LHCN-M2 (cell line): ENCODE results near the gene RNF34. TPM values are rescaled to one million over a fixed set of nuclear protein-coding genes. Genes with fewer than 3 reads are reported as not detected.
A peak's percentile ranks its signal among the peaks of the same experiment; 100 is the strongest.

Experiments used
- DNase-seq: peaks from one replicate; pipeline ENCODE4 v3.0.0-alpha.2; 2012; ENCODE audit warnings: low read depth
- total RNA-seq: library from RNA; depleted of rRNA; stranded (reverse); fragments of >200 nt; gene quantifications from 2 replicates; pipeline ENCODE4 v1.2.3, GENCODE V29; 2014

RNF34 gene
- total RNA-seq, 1 experiment from 2014 or later, result 59.9 TPM

- no peak for DNase-seq
Observed at GRCh38 chr12:121436706-121437105, 36.8 kb downstream of the RNF34 start.

DNA sequence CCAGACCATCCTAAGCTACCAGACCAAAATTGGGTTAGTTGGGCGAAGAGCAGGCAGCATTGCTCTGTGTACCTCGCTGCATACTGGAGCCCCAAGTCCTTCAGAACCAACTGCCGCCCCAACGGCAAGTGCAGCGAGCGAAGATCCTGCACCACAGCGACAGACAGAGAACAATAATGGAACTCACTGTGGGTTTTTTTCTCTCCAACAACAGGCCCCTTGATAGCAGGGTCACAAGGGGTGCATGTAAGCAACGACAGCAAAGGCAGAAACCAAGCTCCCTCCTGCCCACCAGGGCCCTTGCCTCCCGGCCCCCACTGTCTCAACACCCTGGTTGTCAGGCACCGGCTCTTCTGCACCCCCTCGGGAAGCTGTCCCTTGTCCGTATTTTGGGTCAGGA is 39.0 kb downstream of the RNF34 start:
- DNase-seq, result no peak

DNA sequence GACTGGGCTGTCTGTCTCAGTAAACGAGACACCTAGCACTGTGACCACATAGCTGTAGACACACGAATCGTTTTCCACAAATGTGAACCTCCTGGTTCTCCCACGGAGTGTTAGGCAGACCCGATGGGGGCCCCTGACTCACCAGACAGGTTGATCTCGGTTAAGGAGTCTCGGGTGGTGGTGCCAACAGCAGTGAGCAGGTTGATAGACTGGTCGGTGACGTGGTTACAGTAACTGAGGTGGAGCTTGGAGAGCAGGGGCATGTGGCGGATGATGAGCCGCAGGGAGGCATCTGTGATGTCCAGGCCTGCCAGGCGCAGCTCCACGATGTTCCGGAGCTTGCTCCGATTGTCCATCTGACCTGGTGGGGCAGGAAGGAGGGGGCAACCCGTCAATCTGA is 39.8 kb downstream of the RNF34 start:
- no peak for DNase-seq

DNA sequence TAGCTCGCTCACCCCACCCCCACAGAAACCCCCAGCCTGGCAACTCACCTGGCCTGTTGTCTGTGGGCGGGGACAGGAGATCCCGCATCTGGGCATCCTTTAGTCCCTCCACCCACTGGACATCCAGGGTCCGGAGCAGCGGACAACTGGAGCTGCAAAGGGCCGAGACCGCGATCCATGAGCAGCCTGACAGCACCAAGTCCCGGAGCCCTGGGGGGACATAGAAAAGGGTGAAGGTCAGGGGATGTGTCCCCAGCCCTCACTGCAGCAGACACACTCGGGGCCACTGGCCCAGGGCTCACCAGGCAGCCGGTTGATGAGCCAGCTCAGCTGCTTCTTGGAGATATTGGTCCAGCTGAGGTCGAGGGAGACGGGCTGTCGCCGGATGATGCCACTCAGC is 40.9 kb downstream of the RNF34 start:
- DNase-seq, result no peak

GRCh38 chr12:121441555-121441954 is 41.6 kb downstream of the RNF34 start:
- no peak for DNase-seq

DNA sequence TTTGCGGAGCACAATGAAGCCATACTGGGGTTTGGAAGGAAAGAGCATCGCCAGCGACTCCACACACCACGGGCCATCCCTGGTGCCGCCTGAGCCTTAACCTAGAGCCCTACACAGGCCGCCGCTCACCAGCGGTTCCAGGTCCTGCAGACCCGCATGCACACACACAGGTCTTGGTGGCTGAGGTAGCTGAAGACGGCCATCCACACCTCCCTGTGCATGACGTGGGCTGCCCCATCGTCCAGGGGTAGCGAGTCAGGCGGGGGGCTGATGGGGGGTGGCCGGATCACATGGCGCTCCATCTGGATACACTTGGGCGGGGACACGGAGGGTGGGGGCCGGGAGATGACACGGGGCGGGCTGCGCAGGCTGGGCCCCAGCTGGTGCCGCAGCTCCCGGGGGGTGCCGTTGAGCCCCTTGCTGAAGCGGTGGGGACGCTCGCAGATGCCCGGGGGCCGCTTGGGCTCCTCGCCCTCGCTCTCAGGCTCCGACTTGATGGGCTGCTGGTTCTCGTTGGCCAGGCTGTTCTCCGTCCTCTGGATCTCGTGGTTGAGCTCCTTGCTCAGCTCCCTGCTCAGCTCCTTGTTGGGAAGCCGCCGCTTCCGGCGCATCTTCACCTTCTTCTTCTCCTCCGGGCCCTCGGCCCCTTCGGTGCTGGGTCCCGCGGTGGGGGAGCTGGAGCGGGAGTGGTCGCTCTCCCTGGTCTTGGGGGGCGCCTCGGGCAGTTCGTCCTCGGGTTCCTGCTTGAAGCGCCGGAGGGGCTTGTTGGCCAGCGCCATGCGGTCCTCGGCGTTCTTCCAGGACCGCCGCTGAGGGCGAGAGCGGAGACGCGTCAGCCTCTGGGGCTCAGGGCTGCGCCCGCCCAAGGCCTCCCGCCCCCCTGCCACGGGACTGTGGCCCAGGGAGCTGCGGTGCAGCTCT is 42.4 kb downstream of the RNF34 start:
- DNase-seq, result no peak

- DNase-seq, result peak; percentile 59
Observed at GRCh38 chr12:121443193-121443870, 43.4 kb downstream of the RNF34 start.

GRCh38 chr12:121443911-121444841 is 44.3 kb downstream of the RNF34 start:
- DNase-seq, result no peak

DNA sequence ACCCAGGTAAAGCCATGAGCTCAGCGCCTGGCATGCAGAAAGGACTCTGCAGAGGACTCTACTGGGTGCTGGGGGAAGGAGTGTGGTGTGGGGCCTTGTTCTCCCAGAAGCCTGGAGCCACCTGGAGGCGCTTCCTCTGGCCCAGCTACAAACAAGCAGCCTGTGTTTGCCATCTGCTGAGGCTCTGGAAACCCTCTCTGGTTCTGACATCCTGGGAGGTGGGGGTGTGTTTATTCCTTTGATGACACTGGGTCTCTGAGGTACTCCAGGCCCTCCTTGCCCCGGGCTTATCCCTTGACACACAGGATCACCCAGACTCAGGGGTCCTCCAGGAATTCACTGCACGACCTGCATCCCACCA is 44.9 kb downstream of the RNF34 start:
- DNase-seq, result no peak

DNA sequence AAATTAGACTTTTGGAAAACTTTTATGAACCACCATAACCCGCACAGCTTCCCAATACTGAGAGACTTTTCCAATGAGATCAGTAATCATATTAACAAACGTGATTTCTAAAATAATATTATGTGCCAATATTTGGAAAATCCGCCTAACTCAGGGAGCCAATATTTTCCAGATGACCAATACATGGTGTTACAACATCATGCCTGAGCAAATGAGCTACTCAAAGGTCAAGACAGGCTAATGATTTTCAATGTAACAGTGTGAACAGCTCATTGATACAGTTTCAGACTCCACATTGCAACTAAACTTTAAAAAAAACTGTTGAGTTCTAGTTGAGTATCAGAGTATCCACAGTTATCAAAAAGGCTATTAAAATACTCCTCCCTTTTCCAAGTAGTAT is 46.8 kb downstream of the RNF34 start:
- no peak for DNase-seq

GRCh38 chr12:121448771-121449315 is 48.9 kb downstream of the RNF34 start:
- no peak for DNase-seq

- no peak for DNase-seq
Observed at GRCh38 chr12:121451961-121452339, 52.0 kb downstream of the RNF34 start.

DNA sequence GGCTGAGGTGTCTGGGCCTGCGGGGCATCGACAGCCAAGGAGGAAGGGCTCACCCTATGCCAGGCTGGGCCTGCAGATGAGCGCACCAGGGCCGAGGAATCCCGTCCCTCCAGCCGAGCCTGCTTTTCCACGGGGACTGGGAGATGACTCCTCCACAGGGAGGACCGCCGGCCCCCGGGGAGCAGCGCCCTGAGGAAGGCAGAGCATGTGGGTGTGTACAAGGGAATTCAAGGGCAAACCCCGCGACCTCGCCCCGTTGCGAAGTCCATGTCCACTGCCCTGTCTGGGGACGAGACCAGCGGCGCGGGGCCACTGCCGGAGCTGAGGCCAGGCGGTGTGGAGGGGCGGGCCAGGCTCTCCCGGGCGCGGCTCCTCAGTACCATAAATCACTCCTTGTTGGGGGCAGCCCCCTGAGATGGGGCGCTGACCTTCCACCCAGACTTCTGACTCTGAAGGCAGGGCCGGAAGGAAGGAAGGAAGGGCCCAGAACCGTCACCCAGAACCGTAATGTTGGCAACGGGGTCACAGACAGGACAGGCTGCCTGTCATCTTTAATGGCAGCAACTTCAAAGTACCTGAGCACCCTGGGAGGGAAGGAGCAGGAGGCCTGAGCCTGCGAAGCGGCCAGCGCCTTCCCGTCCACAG is 52.5 kb downstream of the RNF34 start:
- DNase-seq, result no peak

GRCh38 chr12:121452985-121453360 is 53.1 kb downstream of the RNF34 start:
- DNase-seq, result no peak

GRCh38 chr12:121453629-121454028 is 53.7 kb downstream of the RNF34 start:
- DNase-seq, result no peak

DNA sequence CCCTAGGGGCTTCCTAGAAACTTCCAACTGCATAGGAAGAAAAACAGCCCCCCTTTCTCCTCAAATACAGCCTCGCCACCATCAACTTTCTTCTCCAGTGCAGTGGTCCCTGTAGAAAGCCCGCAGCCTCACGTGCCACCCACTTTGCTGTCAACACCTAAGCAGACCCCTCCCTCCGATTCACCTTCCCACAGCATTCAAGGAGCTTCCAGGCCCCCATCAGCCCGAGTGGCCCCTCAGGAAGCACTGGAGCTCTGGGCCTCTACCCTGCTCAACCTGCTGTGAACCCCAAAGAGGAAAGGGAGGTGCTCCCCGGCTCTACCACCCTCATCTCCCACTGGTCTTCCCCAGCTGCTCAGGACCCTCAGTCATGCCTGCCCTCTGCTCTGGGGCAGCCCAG is 55.0 kb downstream of the RNF34 start:
- no peak for DNase-seq

GRCh38 chr12:121455766-121456420 is 56.0 kb downstream of the RNF34 start:
- DNase-seq, result no peak

GRCh38 chr12:121456551-121456950 is 56.6 kb downstream of the RNF34 start:
- DNase-seq, result no peak

- no peak for DNase-seq
Observed at GRCh38 chr12:121461048-121461447, 61.1 kb downstream of the RNF34 start.

DNA sequence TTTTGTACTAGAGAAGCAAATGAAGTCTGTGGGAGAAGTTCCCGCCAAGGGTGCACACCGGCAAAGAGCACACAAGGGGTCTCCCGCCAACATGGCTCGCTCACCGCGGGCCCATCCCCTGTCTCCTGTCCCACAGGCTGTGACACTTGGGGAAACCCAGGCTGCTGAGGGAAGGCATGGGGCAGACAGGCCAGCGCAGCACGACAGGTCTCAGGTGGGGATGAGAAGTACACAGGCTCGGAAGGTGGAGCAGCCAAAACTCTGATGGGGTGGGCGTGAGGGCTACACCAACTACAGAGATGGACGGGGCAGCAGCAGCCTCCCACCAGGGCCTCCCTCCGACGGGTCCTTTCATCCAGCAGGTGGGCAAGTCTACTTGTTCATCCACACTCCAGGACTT is 64.4 kb downstream of the RNF34 start:
- DNase-seq, result no peak
